ENCODE measurements around the gene ADARB1. TPM values are rescaled to one million over a fixed set of nuclear protein-coding genes. Genes with fewer than 3 reads are reported as not detected.

Gene ADARB1
- total and polyA plus RNA-seq, 2 of the 8 experiments (the other 6 are each of a cell fraction or from before 2014, with no cell fraction given): 4.7 to 14.9 TPM

- peaks cover 0 to 7% of the 10 kb centered on the region in 2 experiments for H4K20me1 ChIP-seq (replicated peaks in 1 of 2; ENCODE audit: control insufficient read depth in 1 of 2, insufficient read depth in 2 of 2, low read length in 2 of 2)
- H2BK5ac ChIP-seq (ENCODE audit: low read depth, low read length): no peak overlapping the region
- TF ChIP-seq, protein P1, sequence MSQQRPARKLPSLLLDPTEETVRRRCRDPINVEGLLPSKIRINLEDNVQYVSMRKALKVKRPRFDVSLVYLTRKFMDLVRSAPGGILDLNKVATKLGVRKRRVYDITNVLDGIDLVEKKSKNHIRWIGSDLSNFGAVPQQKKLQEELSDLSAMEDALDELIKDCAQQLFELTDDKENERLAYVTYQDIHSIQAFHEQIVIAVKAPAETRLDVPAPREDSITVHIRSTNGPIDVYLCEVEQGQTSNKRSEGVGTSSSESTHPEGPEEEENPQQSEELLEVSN (IDR thresholded peaks at IDR 0.05): no peak
- TF ChIP-seq TAF7 (optimal IDR thresholded peaks at IDR 0.05; ENCODE audit: borderline replicate concordance, low read depth, low read length) (no peak), GABPA (IDR thresholded peaks at IDR 0.05; ENCODE audit: borderline replicate concordance, insufficient read depth, low read length) (no peak), CBX8 (IDR thresholded peaks at IDR 0.05; ENCODE audit: borderline replicate concordance, low read depth, low read length) (no peak), RBBP5 (IDR thresholded peaks at IDR 0.05; ENCODE audit: borderline replicate concordance, low read depth, low read length) (no peak), TAF1 (IDR thresholded peaks at IDR 0.05; ENCODE audit: low read depth, low read length) (no peak)
- TF ChIP-seq, protein P2, sequence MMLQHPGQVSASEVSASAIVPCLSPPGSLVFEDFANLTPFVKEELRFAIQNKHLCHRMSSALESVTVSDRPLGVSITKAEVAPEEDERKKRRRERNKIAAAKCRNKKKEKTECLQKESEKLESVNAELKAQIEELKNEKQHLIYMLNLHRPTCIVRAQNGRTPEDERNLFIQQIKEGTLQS (IDR thresholded peaks at IDR 0.05; ENCODE audit: insufficient read depth, low read depth, low read length): no peak
- ChIA-PET CTCF (ENCODE audit: partially characterized antibody) (interaction anchor here (1.1 to 8.2 kb wide), 4 partner anchors 10 to 25 kb away, joined by 4 to 78 read pairs (median 14); no protein-coding TSS in a partner anchor), POLR2A (ENCODE audit: partially characterized antibody) (no interaction called here)
- no peak overlapping the region for H3K4me2 ChIP-seq (ENCODE audit: insufficient read depth in 1 of 2, low read depth in 2 of 2, low read length in 2 of 2)
- no peak overlapping the region for H4K91ac ChIP-seq (replicated peaks; ENCODE audit: insufficient read length, low read length)
- H3K23ac ChIP-seq (ENCODE audit: insufficient read length): no peak overlapping the region
- FAIRE-seq: no peak
- no peaks in the 10 kb centered on the region for H3K27me3 ChIP-seq (replicated peaks in 1 of 4; ENCODE audit: control insufficient read depth in 3 of 4, extremely low read depth in 1 of 4, insufficient read depth in 3 of 4, low read length in 3 of 4)
- no peak overlapping the region for H4K8ac ChIP-seq (ENCODE audit: extremely low read depth, insufficient read depth, low read length)
- no peak overlapping the region for H3K14ac ChIP-seq (ENCODE audit: insufficient read length)
- H2BK20ac ChIP-seq (ENCODE audit: low read length): no peak overlapping the region
- H3K79me1 ChIP-seq (ENCODE audit: low read depth, low read length): no peaks in the 10 kb centered on the region
- no peak overlapping the region for H3K9ac ChIP-seq (replicated peaks in 1 of 4; ENCODE audit: extremely low read depth in 1 of 4, low read depth in 3 of 4, low read length in 3 of 4)
- no peak overlapping the region for H2BK15ac ChIP-seq (ENCODE audit: low read length)
- no peak overlapping the region for H2AK5ac ChIP-seq (ENCODE audit: low read depth, low read length)
- H3K79me2 ChIP-seq (ENCODE audit: control insufficient read depth in 1 of 2, insufficient read depth in 2 of 2, low read length in 2 of 2): no peaks in the 10 kb centered on the region
- no peak overlapping the region for H2BK12ac ChIP-seq (ENCODE audit: low read depth, low read length)
- no peaks in the 10 kb centered on the region for H3K36me3 ChIP-seq (ENCODE audit: control insufficient read depth in 2 of 4, insufficient read depth in 4 of 4, low read length in 3 of 4)
- no peaks in the 10 kb centered on the region for H3K9me3 ChIP-seq (ENCODE audit: insufficient read depth in 2 of 2, low read depth in 1 of 2, low read length in 1 of 2)
- no peak overlapping the region for H3K27ac ChIP-seq (ENCODE audit: low read depth, low read length)
- no peak overlapping the region for H4K5ac ChIP-seq (ENCODE audit: insufficient read length, low read depth, low read length)
- no peak overlapping the region for H3K4me3 ChIP-seq (ENCODE audit: extremely low read depth in 1 of 4, insufficient read depth in 2 of 4, low read depth in 3 of 4, low read length in 4 of 4)
- H3K4ac ChIP-seq (replicated peaks; ENCODE audit: insufficient read length, low read depth, low read length): no peak overlapping the region
- H3K18ac ChIP-seq (ENCODE audit: extremely low read depth, low read length): no peak overlapping the region
- H3K4me1 ChIP-seq (replicated peaks in 1 of 4; ENCODE audit: control insufficient read depth in 3 of 4, insufficient read depth in 4 of 4, low read length in 3 of 4): no peaks in the 10 kb centered on the region
- 91% methylated on average over 6 of the region's 6 CpGs; no CpG with 5 or more reads in 1 of the 2 experiments for WGBS, 2 experiments (ENCODE audit: extremely low coverage in 1 of 2, insufficient coverage in 1 of 2, insufficient read length in 1 of 2, insufficient replicate concordance in 2 of 2, low coverage in 1 of 2, low lambda C conversion rate in 2 of 2, missing lambda C conversion rate in 1 of 2)
- H3K56ac ChIP-seq (replicated peaks; ENCODE audit: insufficient read length, low read depth, low read length): no peak overlapping the region
- no peak overlapping the region for H2BK120ac ChIP-seq (replicated peaks; ENCODE audit: low read depth, low read length)
- DNase-seq (ENCODE audit: low read depth in 1 of 2, low spot score in 2 of 2): no peak
- no peak overlapping the region for H2AFZ ChIP-seq (ENCODE audit: low read length)
- H3K23me2 ChIP-seq (ENCODE audit: low read depth, low read length): no peaks in the 10 kb centered on the region
Measured at GRCh38 chr21:45123440-45123839, 49.1 kb downstream of the ADARB1 start.

Measured in H1 (cell line).